NCI-H524 (cell line): Measurements from ENCODE around the gene ERCC6L.
"Not testable (repeated sequence)": the region's sequence is repeated elsewhere in the genome, so short reads cannot be mapped to it uniquely, and the experiment has no call there.

Experiments used
- DNase-seq, 2 experiments: peaks; one replicate each; lab custom pipeline; 2025; lab: John Stamatoyannopoulos, UW

Gene ERCC6L

DNA sequence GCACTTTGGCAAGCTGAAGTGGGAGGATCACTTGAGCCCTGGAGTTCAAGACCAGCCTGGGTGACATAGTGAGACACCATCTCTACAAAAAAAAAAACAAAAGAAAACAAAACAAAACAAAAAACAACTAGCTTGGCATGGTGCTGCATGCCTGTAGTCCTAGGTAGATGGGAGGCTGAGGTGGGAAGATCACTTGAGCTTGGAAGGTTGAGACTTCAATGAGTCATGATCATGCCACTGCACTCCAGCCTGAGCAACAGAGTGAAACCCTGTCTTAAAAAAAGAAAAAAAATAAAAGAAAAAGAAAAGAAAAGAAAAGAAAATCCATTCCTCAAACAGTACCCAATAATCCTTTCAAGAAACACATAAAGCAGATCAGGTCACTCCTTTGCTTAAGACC, 14.9 kb upstream of the ERCC6L start:
- DNase-seq: no peak

- DNase-seq: peak; percentile 80 to 85
Observed at GRCh38 chrX:72247206-72247942, 8.5 kb upstream of the ERCC6L start.

DNA sequence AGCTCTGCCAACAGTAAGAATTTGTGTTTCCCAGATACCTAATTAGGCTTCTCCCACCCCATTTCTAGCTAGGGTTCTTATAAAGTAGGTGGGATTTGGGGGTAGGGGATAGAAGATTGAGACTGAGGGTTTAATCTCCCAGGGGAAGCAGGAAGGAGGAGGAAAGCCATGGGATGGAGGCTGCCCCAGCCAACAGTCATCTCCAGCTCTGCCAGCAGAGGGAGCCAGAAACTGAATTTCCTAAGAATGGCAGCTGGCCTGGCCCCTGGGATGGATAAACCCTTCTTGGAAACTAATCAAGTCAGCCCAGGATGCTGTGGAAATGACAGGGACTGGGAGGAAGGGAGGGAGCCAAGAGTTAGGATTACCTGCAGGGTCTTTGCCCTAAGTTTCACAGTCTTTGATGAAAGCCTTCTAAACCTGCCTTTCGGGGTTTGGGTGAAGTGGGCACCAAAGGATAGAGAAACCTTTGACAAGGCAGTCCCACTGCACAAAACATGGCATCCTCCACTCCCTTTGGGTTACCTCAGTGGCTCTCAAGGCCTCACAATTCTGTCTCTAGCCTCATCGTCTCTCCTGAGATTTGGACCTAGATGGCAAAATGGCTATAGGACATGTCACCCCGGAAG, 6.7 kb upstream of the ERCC6L start:
- DNase-seq: peak; percentile 59 to 86

- DNase-seq: no peak
Observed at GRCh38 chrX:72243472-72243871, 4.6 kb upstream of the ERCC6L start.

- no peak for DNase-seq
Observed at GRCh38 chrX:72240976-72241375, 2.1 kb upstream of the ERCC6L start.

GRCh38 chrX:72238183-72238582, 644 bp downstream of the ERCC6L start:
- no peak for DNase-seq

DNA sequence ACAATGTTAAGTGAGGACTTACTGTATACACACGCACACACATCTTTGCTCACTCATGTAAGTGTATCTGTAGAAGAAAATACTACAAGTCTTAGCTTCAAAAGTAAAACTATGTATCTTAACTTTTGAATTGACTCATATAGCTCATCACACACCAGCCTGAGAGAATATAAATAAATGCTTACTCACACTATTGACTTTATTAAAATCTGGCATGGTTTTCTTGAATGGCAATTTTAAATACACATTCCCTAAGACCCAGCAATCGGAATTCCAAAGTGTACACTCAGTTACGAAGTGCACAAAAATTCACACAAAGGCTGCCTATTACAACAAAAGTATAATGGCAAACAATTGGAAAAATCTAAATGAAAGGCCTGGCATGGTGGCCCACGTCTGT, 2.0 kb downstream of the ERCC6L start:
- no peak for DNase-seq

DNA sequence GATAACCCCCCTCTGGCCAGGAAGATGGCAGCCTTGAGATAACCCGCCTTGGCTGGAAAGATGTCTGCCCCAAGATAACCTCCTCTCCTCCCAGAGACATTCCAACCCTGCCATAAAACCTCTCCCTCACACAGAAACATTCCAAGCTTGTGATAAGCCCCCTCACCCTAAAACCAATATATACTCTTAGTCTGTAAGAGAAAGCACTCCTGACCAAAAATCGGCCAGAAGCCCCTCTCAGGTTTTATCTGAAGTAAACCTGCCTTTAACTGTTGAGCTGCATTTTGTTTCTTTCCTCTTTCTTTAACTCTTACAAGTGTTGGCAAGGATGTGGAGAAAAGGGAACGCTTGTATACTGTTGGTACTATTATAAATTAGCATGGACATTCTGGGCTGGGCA, 8.5 kb downstream of the ERCC6L start:
- DNase-seq: no peak

- not testable (repeated sequence) for DNase-seq
Observed at GRCh38 chrX:72220375-72220774, 18.5 kb downstream of the ERCC6L start.

GRCh38 chrX:72216973-72217372, 21.9 kb downstream of the ERCC6L start:
- no peak for DNase-seq

GRCh38 chrX:72208126-72208800, 30.6 kb downstream of the ERCC6L start:
- DNase-seq: no peak

GRCh38 chrX:72207366-72207765, 31.5 kb downstream of the ERCC6L start:
- DNase-seq: no peak

- no peak for DNase-seq
Observed at GRCh38 chrX:72205706-72206105, 33.1 kb downstream of the ERCC6L start.

DNA sequence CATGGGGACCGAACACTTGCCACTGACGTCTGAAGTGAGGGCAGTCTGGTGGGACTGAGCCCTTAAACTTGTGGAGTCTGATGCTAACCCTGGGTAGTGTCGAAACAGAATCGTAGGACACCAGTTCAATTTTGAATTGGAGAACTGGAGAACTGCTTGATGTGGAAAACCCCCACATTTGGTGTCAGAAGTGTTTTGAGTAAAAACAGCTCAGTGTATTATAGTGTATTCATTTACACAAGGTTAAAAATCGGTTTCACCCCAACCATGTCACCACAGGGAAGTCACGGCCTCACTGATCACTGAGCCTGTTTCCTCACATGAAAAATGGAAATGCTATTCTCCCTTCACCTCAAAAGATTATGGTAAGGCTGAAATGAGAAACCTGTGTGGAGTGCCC, 35.4 kb downstream of the ERCC6L start:
- no peak for DNase-seq

GRCh38 chrX:72202792-72203401, 35.9 kb downstream of the ERCC6L start:
- no peak for DNase-seq

GRCh38 chrX:72201836-72202536, 36.8 kb downstream of the ERCC6L start:
- no peak for DNase-seq

DNA sequence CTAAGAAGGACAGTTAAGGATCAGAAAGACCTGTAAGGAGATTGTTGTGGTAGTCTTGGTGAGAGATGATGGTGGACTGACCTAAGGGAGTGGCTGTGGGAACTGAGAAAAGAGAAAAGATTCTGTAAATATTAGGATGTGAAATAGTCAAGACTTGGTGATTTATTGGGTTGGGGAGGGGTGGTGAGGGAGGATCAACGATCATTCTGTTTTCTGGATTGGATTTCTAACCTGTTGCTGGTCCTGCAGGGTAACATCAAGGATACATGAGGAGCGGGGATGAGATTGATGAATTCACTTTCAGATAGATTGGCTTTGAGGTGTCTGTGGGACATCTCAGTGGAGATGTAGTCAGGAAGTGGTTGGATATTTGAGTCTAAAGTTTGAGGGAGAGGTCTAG, 55.9 kb downstream of the ERCC6L start:
- no peak for DNase-seq

DNA sequence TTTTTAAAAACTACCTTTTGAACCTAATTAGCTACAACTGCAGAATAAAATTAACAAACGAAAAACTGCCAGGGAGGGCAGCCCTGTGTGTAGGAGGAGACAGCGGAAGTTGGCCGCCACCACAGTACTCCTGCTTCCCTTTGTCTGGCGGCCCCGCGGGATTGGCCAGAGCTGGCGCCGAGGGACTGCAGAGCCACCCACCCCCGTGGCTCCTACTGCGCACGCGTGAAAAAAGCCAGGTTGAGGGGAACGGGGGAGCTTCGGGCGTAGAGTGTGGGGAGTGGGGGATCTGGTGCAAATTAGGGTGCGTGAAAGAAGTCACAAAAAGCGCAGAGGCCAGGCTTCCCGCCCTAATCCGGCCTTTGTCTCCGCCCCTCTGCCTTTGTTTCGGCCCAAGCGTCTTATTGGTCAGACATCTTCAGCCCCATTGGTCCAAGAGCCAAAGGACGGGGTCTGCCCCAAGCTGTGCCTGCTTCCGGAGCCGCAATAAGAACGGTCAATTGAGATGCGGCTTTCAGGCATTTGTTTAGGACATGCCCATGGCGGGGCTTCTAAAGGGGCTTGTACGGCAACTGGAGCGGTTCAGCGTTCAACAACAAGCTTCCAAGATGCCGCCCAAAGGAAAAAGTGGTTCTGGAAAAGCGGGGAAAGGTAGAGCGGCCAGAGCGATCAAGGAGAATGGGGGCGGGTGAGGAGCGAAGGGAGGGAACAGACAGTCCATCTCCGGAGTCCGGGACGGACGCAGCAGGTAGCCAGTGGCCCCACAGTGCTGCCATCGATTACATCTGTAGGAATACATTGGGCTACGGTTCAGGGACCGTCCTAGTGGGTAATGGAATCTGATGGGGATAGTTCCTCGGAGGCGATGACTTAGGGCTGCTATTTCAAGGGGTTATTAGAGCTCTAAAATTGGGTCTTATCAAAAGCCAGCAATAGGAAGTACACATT, 57.4 kb downstream of the ERCC6L start, which contains the start of gene PIN4:
Gene PIN4 (plus strand): TSS at position 580 of the 948 bp plus-strand sequence. CDS start 29 bp downstream, at position 609.
- DNase-seq: peak; percentile 99

DNA sequence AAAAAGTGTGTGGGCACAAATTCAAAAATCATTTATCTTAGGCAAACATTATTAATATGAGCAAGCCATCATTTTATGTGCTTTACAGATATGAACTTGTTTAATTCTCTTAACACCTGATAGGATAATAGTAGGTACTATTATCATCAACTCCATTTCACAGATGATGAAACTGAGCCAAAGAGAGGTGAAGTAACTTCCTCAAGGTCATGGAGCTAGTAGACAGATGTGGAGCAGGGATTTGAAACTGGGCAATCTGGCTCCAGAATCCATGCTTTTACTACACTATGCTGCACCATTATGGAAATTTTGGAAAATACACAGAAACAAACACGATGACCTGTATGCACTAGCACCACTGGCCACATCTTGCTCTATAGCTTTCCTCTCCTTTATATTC, 58.3 kb downstream of the ERCC6L start:
- DNase-seq: peak in 1 of 2 experiments; percentile 30

- no peak for DNase-seq
Observed at GRCh38 chrX:72176981-72177380, 61.8 kb downstream of the ERCC6L start.

DNA sequence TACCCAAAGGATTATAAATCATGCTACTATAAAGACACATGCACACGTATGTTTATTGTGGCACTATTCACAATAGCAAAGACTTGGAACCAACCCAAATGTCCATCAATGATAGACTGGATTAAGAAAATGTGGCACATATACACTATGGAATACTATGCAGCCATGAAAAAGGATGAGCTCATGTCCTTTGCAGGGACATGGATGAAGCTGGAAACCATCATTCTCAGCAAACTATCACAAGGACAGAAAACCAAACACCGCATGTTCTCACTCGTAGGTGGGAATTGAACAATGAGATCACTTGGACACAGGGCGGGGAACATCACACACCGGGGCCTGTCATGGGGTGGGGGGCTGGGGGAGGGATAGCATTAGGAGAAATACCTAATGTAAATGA, 62.5 kb downstream of the ERCC6L start:
- not testable (repeated sequence) for DNase-seq
